HG03097 (cell line): ENCODE data around the gene TEN1.

ENCODE experiments used
- ATAC-seq: cut with Tn5 transposase; IDR thresholded peaks from one replicate; pipeline ENCODE4 v1.9.1; 2021; ENCODE audit not compliant: unreplicated experiment, low FRiP score

TEN1 gene

GRCh38 chr17:76005263-76006149 is 26.5 kb downstream of the TEN1 start:
- no peak for ATAC-seq

GRCh38 chr17:76007131-76007849 is 28.2 kb downstream of the TEN1 start:
- no peak for ATAC-seq

GRCh38 chr17:76007850-76008165 is 28.8 kb downstream of the TEN1 start:
- no peak for ATAC-seq

GRCh38 chr17:76008208-76008607 is 29.2 kb downstream of the TEN1 start:
- ATAC-seq: no peak

- no peak for ATAC-seq
Observed at GRCh38 chr17:76008630-76009425, 29.8 kb downstream of the TEN1 start.

- no peak for ATAC-seq
Observed at GRCh38 chr17:76009447-76009846, 30.4 kb downstream of the TEN1 start.

- no peak for ATAC-seq
Observed at GRCh38 chr17:76009969-76010661, 31.1 kb downstream of the TEN1 start.

- no peak for ATAC-seq
Observed at GRCh38 chr17:76011951-76012350, 32.9 kb downstream of the TEN1 start.

- no peak for ATAC-seq
Observed at GRCh38 chr17:76013377-76013932, 34.4 kb downstream of the TEN1 start.

GRCh38 chr17:76014100-76014924 is 35.3 kb downstream of the TEN1 start:
- ATAC-seq: no peak

- no peak for ATAC-seq
Observed at GRCh38 chr17:76014925-76015261, 35.9 kb downstream of the TEN1 start.

- no peak for ATAC-seq
Observed at GRCh38 chr17:76017481-76018339, 38.7 kb downstream of the TEN1 start.

GRCh38 chr17:76018340-76018680 is 39.3 kb downstream of the TEN1 start:
- no peak for ATAC-seq

GRCh38 chr17:76018801-76019200 is 39.8 kb downstream of the TEN1 start:
- no peak for ATAC-seq

GRCh38 chr17:76019833-76020467 is 40.9 kb downstream of the TEN1 start:
- no peak for ATAC-seq

- ATAC-seq: no peak
Observed at GRCh38 chr17:76022285-76022684, 43.2 kb downstream of the TEN1 start.

GRCh38 chr17:76022973-76023899 is 44.2 kb downstream of the TEN1 start:
- ATAC-seq: no peak
